Liver (tissue), 3 donors: ENCODE measurements around the gene IQGAP2.

Source experiments
- EGR1 ChIP-seq, 2 donors: IDR thresholded peaks; 2 replicates each; pipeline ENCODE4 v1.6.1; 2016 to 2018; ENCODE audit warnings: antibody characterized with exemption in 2 of 2, low read depth in 2 of 2
- FOXA1 ChIP-seq: IDR thresholded peaks from 2 replicates; pipeline ENCODE4 v1.6.1; 2016; ENCODE audit warnings: antibody characterized with exemption
- GABPA ChIP-seq, 2 donors: IDR thresholded peaks in 1 of 2; conservative IDR thresholded peaks in 1 of 2; 2 replicates each; pipeline ENCODE4 v1.6.1; 2016; ENCODE audit warnings: antibody characterized with exemption in 2 of 2, mild to moderate bottlenecking in 1 of 2, moderate library complexity in 1 of 2
- HNF4G ChIP-seq: IDR thresholded peaks from 2 replicates; pipeline ENCODE4 v1.6.1; 2016; ENCODE audit warnings: antibody characterized with exemption
- JUND ChIP-seq, 2 donors: IDR thresholded peaks; 2 replicates each; pipeline ENCODE4 v1.6.1; 2016; ENCODE audit warnings: antibody characterized with exemption in 2 of 2
- RAD21 ChIP-seq, 2 donors: IDR thresholded peaks; 2 replicates each; pipeline ENCODE4 v1.6.1; 2016; ENCODE audit warnings: antibody characterized with exemption in 2 of 2, mild to moderate bottlenecking in 2 of 2
- REST ChIP-seq: IDR thresholded peaks from 2 replicates; pipeline ENCODE4 v1.6.1; 2016; ENCODE audit warnings: antibody characterized with exemption, mild to moderate bottlenecking
- SP1 ChIP-seq: IDR thresholded peaks from 2 replicates; pipeline ENCODE4 v1.6.1; 2018; ENCODE audit warnings: antibody characterized with exemption, mild to moderate bottlenecking
- TAF1 ChIP-seq: conservative IDR thresholded peaks from 2 replicates; pipeline ENCODE4 v1.6.1; 2016; ENCODE audit warnings: antibody characterized with exemption, mild to moderate bottlenecking
- YY1 ChIP-seq: IDR thresholded peaks from 2 replicates; pipeline ENCODE4 v1.6.1; 2016; ENCODE audit warnings: antibody characterized with exemption, mild to moderate bottlenecking
- ZBTB33 ChIP-seq: IDR thresholded peaks from 2 replicates; pipeline ENCODE4 v1.6.1; 2016; ENCODE audit warnings: antibody characterized with exemption
- TF ChIP-seq, protein P1 (sequence below): fragments of 150-350 bp; IDR thresholded peaks from 2 replicates; pipeline ENCODE4 v1.5.1; 2017; ENCODE audit warnings: improper control_type of control experiment, low read depth, low read length; ENCODE audit not compliant: missing input control
- TF ChIP-seq, protein P2 (sequence below): IDR thresholded peaks from 2 replicates; pipeline ENCODE4 v1.6.1; 2016; ENCODE audit warnings: antibody characterized with exemption
- donor health status: healthy.
- donor health status: healthy.

GRCh38 chr5:76555114-76555513, 152.0 kb downstream of the IQGAP2 start:
- TF ChIP-seq, protein P1, sequence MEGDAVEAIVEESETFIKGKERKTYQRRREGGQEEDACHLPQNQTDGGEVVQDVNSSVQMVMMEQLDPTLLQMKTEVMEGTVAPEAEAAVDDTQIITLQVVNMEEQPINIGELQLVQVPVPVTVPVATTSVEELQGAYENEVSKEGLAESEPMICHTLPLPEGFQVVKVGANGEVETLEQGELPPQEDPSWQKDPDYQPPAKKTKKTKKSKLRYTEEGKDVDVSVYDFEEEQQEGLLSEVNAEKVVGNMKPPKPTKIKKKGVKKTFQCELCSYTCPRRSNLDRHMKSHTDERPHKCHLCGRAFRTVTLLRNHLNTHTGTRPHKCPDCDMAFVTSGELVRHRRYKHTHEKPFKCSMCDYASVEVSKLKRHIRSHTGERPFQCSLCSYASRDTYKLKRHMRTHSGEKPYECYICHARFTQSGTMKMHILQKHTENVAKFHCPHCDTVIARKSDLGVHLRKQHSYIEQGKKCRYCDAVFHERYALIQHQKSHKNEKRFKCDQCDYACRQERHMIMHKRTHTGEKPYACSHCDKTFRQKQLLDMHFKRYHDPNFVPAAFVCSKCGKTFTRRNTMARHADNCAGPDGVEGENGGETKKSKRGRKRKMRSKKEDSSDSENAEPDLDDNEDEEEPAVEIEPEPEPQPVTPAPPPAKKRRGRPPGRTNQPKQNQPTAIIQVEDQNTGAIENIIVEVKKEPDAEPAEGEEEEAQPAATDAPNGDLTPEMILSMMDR = no peak
- no peak for TF ChIP-seq SP1
- TF ChIP-seq EGR1 (IDR thresholded peaks at IDR 0.05; ENCODE audit: low read depth in 2 of 2) = no peak
- no peak for TF ChIP-seq YY1
- TF ChIP-seq JUND (IDR thresholded peaks at IDR 0.05) = no peak
- no peak for TF ChIP-seq TAF1
- TF ChIP-seq REST = no peak
- TF ChIP-seq, protein P2, sequence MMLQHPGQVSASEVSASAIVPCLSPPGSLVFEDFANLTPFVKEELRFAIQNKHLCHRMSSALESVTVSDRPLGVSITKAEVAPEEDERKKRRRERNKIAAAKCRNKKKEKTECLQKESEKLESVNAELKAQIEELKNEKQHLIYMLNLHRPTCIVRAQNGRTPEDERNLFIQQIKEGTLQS = no peak
- TF ChIP-seq RAD21 (IDR thresholded peaks at IDR 0.05) = no peak
- no peak for TF ChIP-seq GABPA (IDR thresholded peaks at IDR 0.05 in 1 of 2, conservative IDR thresholded peaks at IDR 0.05 in 1 of 2)
- no peak for TF ChIP-seq FOXA1
- no peak for TF ChIP-seq HNF4G
- TF ChIP-seq ZBTB33 = no peak
